Hematopoietic multipotent progenitor cell treated with erythropoietin and hydrocortisone succinate and interleukin-3 and kit ligand, for 8 days (in vitro differentiated cells): ENCODE data around the gene KIRREL1.

ENCODE experiments used
- DNase-seq: peaks from one replicate; pipeline ENCODE4 v3.0.0-alpha.2; 2015

Gene KIRREL1

DNA sequence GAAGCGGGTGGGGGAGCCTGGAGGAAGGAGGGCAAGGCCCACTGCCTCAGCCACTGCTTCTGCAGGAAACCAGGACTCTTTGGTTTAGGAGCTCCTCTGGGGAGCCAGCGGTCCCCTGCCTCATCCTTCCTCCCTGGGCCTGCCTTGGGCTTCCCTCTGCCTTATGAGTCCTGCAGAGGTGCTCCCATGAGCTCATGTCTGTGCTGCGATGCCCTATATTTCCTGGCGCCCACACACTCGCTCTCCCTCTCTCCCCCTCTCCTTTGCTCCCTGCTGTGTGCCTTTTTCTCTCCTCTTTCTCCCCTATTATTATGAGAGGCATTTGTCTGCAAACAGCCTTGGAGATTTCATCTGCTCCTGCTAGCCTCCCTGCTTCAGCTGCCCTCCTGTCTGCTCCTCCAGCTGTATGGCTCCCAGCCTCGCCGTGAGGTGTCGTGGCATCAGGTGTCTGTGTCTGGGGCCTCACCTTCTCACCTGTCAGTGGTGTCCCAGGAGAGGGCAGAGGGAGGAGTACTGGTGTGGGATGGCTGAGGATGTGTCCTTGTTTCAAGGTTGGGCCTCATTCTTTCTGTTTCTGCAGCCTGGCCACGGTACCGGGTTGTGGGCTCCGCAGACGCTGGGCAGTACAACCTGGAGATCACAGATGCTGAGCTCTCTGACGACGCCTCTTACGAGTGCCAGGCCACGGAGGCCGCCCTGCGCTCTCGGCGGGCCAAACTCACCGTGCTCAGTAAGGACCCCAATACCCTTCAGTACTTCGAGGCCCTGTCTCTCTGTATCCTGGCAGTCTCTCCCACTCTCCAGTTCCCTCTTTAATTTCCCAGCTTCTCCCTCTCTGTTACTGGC is 84.2 kb downstream of the KIRREL1 start:
- DNase-seq = no peak

- DNase-seq = no peak
Observed at GRCh38 chr1:158078569-158079080, 85.2 kb downstream of the KIRREL1 start.

DNA sequence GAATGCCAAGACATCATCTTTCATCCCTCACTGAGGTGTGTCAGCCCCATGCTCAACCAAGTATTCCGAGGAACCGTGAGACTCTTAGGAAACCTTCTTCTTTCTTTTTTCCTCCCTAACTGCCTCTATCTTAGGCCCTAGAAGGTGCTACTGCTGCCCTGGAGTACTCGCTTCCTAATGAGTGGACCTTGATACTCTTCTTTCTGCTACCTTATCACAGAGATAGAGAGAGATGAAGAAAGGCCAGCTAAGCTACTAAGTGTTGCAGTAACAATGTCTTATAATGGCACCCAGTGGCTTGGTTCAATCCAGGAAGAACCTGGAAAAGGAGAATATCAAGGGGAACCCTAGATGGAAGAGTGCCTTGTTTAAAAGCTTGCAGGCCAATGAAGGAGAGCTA is 86.6 kb downstream of the KIRREL1 start:
- DNase-seq = no peak

- no peak for DNase-seq
Observed at GRCh38 chr1:158084336-158084735, 90.9 kb downstream of the KIRREL1 start.

- DNase-seq = no peak
Observed at GRCh38 chr1:158084747-158085146, 91.3 kb downstream of the KIRREL1 start.

DNA sequence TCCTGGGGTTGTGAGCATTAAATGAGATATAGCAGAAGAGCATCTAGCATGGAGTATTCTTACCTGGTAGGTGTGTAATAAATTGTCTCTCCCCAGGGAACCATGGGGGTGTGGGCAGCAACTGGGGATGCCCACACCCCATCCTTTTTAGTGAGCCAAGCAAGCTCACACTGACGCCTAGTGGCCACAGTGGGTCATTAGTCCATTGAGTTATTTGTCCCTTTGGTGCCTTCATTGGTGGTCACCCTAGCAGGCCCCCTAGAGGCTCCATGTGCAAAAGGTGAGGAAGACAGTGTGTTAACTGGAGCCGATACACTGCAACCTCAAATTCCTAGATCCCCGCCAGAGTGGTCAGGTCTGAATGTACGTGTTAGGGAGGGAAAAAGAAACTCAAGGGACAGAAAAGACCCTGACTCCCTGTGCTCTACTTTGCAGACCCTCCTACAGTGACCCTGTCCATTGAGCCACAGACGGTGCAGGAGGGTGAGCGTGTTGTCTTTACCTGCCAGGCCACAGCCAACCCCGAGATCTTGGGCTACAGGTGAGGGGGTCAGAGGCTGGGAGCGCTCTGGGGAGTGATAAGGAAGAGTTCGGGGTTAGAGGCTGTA is 94.0 kb downstream of the KIRREL1 start:
- DNase-seq = peak; percentile 85

DNA sequence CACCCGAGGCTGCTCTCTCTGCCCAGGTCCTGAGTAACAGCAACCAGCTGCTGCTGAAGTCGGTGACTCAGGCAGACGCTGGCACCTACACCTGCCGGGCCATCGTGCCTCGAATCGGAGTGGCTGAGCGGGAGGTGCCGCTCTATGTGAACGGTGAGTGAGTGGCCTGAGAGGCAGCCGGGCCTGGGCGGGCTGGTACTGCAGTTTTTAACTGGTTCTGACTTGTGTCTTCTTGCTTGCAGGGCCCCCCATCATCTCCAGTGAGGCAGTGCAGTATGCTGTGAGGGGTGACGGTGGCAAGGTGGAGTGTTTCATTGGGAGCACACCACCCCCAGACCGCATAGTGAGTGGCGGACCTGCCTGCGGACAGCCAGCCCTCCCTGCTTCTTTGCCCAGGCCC is 96.0 kb downstream of the KIRREL1 start:
- no peak for DNase-seq

GRCh38 chr1:158089925-158090637 is 96.6 kb downstream of the KIRREL1 start:
- DNase-seq = no peak

DNA sequence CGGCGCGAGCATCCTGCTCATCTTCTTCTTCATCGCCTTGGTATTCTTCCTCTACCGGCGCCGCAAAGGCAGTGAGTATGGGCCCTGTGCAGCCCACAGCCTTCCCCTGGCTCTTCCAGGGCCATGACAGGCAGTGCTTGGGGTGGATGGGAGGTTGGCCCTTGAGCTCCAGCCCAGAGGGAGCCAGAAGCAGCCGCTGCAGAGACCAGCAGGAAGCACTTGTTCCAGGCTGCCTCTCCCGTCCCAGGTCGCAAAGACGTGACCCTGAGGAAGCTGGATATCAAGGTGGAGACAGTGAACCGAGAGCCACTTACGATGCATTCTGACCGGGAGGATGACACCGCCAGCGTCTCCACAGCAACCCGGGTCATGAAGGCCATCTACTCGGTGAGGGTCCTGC is 99.9 kb downstream of the KIRREL1 start:
- DNase-seq = no peak

- no peak for DNase-seq
Observed at GRCh38 chr1:158094571-158094970, 101.1 kb downstream of the KIRREL1 start.

- peak; percentile 62 for DNase-seq
Observed at GRCh38 chr1:158095737-158096335, 102.4 kb downstream of the KIRREL1 start.

DNA sequence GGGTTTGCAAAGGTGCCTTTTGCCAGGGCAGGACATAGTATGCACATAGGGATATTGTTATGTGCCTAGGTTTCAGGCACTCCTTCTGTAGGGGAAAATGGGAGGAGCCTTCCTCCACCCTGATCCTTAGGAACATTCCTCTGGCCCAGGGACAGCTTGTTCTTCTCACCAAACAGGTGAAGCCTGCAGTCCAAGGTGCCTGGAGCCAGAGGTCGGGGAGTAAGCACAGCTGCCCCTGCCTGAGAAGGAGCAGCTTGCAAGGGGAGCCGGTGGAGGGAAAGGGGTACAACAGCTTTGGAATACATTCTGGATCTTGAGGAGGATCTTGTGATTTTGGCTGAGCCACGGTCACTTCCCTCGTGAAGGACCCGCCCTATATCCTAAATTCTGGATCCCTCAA is 104.8 kb downstream of the KIRREL1 start:
- no peak for DNase-seq

GRCh38 chr1:158099185-158099584 is 105.7 kb downstream of the KIRREL1 start:
- no peak for DNase-seq

DNA sequence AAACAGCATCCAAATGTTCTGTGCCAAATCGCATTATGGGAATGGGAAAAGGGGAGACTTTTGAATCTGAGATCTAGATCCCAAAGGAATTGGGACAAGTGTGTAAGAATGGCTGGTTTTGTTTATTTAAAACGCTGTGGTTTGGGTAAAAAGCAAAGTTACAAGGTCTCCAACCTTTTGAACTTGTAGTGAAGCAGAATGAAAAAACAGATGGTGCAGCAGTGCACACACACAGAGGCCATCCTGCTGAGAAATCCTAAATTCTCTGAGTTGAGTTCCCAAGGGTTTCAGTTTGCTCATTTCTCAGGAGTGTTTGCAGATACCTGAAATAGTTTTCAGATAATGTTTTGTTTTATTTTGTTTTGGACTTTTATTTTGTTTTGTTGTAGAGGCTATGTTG is 107.1 kb downstream of the KIRREL1 start:
- DNase-seq = no peak

DNA sequence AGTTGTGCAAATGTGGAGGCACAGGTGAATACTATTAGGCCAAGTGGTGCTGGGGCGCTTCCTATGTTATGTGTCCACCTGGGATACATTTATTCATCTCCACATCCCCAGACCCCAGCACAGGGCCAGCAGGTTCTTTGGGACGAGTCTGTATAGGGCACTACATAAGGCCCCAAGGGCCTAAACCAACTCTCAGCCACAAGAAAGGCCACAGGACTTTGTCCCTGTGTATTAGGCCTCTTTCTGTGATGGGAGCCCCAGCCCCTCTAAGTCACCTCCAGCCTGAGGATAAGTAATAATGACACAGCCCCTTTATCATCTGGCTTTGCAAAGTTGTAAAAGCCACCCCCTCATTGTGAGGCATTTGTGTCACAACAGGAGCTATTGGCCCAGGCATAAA is 108.0 kb downstream of the KIRREL1 start:
- no peak for DNase-seq

- DNase-seq = peak; percentile 2
Observed at GRCh38 chr1:158101927-158102326, 108.5 kb downstream of the KIRREL1 start.

GRCh38 chr1:158102881-158103674 is 109.6 kb downstream of the KIRREL1 start:
- no peak for DNase-seq

DNA sequence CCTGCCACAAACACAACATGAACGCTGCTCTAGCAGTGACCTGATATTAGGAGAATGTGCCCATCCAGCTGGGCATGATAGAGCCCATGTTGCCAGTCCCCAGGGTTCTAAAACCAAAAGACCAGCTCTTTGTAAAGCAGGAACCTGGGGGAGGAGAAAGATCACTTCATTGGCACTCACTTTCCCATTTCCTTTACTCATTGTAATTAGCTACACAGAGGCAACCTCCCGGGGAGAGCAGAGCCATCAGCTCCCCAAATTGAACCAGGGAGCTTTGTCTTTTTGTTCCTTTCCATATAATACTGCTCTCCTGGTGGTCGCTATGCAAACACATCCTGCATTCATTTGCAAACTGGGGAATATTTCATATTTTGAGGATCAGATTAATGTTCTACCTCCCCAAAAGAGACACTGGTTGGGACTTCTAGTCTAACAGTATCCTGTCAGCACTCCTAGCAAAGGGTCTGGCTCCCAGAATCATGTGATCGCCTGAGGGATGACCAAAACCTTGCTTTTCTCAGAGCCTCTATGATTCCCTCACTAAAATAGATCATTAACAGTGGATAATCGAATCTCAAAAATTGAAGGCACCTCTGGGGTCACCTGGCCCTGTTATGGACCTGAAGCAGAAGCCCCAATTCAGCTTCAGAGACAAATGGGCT is 110.5 kb downstream of the KIRREL1 start:
- no peak for DNase-seq

DNA sequence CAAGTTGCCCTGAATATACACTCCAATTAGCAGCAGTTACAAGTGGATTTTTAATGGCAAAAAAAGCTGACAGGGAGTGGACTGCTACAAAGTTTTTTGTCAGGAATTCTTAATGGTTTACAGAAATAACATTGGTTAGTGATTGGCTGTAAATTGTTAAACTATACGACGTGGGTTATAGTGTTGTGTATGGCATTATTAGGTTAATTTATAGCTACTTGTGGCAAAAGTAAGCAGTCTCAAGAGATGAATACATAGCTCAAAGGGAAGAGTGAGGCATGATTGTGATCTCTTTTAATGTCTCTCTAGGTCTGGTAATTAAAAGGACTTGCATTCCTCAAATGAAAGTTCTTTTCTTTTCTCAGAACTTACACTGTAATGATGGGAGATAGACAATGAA is 111.4 kb downstream of the KIRREL1 start:
- DNase-seq = no peak

- no peak for DNase-seq
Observed at GRCh38 chr1:158105352-158106095, 112.1 kb downstream of the KIRREL1 start.

DNA sequence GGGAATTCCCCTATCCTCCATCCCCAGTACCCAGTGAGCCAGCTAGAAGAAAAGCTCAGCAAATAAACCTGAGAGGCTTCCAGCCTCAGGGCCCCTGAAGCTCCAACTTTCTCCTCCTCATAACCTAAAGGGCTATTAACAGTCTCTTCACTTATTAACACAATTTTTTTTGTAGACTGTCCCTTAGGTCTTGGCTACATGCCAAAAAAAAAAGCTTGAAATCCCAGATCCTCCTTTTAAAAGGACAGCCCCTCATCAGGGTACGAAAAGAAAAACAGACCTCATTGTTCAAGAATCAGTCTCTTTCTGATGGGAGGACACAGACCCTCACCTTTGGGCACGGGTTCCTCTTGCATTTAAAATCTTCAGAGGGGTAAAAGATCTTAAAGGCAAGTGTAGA is 114.5 kb downstream of the KIRREL1 start:
- DNase-seq = no peak
